Memory B cell (primary cell): Measurements from ENCODE around the gene FCHSD2.
"Not testable (repeated sequence)": the region's sequence is repeated elsewhere in the genome, so short reads cannot be mapped to it uniquely, and the experiment has no call there.

Source experiments
- ATAC-seq: fragments of 150-1000 bp; cut with Tn5 transposase; 2 replicates; pipeline ENCODE4 v1.10.0; 2021; ENCODE audit warnings: low read depth, mild to moderate bottlenecking, moderate library complexity
- DNase-seq, 2 donors: peaks; one replicate each; pipeline ENCODE4 v3.0.0; 2022; ENCODE audit warnings: low spot score in 2 of 2
- H3K27ac Mint-ChIP-seq: one replicate; pipeline ENCODE4 v1.8.0; 2022; ENCODE audit warnings: mild to moderate bottlenecking, moderate library complexity, mixed read lengths
- H3K27me3 Mint-ChIP-seq: one replicate; pipeline ENCODE4 v1.8.0; 2022; ENCODE audit warnings: mixed read lengths
- H3K36me3 Mint-ChIP-seq: one replicate; pipeline ENCODE4 v1.8.0; 2022; ENCODE audit warnings: mild to moderate bottlenecking, mixed read lengths
- H3K4me1 Mint-ChIP-seq: one replicate; pipeline ENCODE4 v1.8.0; 2022; ENCODE audit warnings: mixed read lengths
- H3K4me3 Mint-ChIP-seq: one replicate; pipeline ENCODE4 v1.8.0; 2022; ENCODE audit warnings: mild to moderate bottlenecking, moderate library complexity, mixed read lengths
- H3K9me3 Mint-ChIP-seq: one replicate; pipeline ENCODE4 v1.8.0; 2022; ENCODE audit warnings: mixed read lengths

Gene FCHSD2

DNA sequence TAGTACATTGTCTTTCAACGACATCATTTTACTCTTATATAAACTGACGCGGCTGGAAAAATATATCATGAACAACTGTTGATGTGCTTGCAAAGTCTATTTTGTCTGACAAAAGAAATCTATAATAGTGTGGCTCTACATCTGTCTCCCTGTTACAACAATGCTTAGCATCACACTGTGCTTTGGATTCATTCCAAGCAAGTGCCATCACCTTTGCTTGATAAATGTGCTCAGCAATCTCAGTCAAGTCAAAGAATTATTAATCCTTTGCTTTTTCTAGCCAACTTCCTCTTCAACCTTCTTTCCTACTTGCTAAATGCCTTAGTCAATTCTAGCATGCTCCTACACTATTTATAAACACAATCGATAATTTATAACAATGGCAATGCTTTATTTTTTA is 140.5 kb downstream of the FCHSD2 start:
- Mint-ChIP-seq H3K4me1 (peaks cover 47% of the 10 kb centered on the region), H3K36me3 (peaks cover 49% of the 10 kb centered on the region), H3K4me3 (no peak overlapping the region), H3K27ac (peak overlapping the region; percentile 92), H3K27me3 (no peaks in the 10 kb centered on the region), H3K9me3 (peaks cover 14% of the 10 kb centered on the region)
- no peak for DNase-seq
- no peak for ATAC-seq

DNA sequence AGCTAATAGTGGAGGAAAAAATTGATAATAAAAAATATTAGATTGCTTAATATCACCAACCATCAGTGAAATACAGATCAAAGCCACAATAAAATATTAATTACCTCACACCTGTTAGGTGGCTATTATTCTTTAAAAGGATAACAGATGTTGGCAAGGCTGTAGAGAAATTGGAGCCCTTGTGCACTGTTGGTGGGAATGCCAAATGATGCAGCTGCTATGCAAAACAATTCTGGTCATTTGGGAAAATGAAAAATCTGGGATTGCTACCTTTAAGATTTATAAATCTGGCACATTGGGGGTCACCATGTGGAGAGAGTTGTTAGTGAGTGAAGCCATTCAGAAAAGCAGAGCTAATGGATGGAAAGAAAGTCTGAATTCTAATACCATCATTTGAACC is 143.4 kb downstream of the FCHSD2 start:
- H3K36me3 Mint-ChIP-seq, result peaks cover 38% of the 10 kb centered on the region
- peaks cover 32% of the 10 kb centered on the region for H3K4me1 Mint-ChIP-seq
- peak overlapping the region; percentile 69 for H3K27ac Mint-ChIP-seq
- H3K9me3 Mint-ChIP-seq, result no peaks in the 10 kb centered on the region
- DNase-seq (no peak), ATAC-seq (no peak)
- H3K27me3 Mint-ChIP-seq, result no peaks in the 10 kb centered on the region
- no peak overlapping the region for H3K4me3 Mint-ChIP-seq

DNA sequence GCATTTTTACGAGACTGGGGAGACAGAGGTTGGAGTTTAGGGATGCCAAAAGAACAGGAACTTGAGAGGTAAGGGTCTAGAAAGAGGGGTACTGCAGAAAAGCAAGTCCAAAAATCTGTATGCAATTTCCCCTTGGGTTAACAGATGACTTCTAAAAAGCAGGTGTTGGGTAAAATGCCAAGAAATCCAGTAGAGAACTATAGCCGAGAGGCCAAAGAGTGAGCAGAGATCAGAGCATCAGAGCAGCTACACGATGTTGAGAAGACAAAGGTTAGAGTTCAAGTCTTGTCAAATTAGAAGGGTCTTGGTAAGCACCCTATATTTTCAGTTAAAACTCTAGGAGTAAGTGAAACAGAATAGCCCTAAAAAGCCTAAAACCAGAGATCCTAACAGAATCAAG is 145.2 kb downstream of the FCHSD2 start:
- DNase-seq, result no peak

DNA sequence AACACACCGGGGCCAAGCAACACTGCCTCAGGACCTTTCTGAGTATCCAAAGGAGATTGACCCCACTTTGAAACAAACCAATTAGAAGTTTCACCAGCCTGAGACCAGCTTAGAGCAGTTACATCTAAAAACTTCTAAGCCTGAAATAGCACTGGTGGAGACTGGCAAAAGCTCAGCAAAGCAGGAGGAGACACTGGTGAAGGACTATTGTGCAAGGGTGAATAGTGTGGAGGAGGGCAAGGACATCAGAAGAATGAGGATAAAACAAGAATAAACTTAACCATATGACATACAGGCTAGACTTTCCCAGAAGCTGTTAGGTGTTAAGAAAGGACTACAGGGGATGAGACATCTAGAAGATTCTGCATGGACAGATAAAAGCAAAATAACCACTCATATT is 152.4 kb downstream of the FCHSD2 start:
- H3K36me3 Mint-ChIP-seq, result peaks cover 46% of the 10 kb centered on the region
- peak overlapping the region; percentile 88 for H3K27ac Mint-ChIP-seq
- ATAC-seq, result no peak
- H3K9me3 Mint-ChIP-seq, result no peaks in the 10 kb centered on the region
- peaks cover 21% of the 10 kb centered on the region for H3K4me1 Mint-ChIP-seq
- no peak overlapping the region for H3K4me3 Mint-ChIP-seq
- H3K27me3 Mint-ChIP-seq, result no peaks in the 10 kb centered on the region
- DNase-seq, result no peak

More for the DNA sequence above, 145.2 kb downstream of the FCHSD2 start:
- peak; percentile 35 for ATAC-seq
- H3K4me1 Mint-ChIP-seq, result peaks cover 24% of the 10 kb centered on the region
- peak overlapping the region; percentile 38 for H3K4me3 Mint-ChIP-seq
- H3K27me3 Mint-ChIP-seq, result no peaks in the 10 kb centered on the region
- H3K36me3 Mint-ChIP-seq, result peaks cover 34% of the 10 kb centered on the region
- H3K27ac Mint-ChIP-seq, result peak overlapping the region; percentile 69
- no peaks in the 10 kb centered on the region for H3K9me3 Mint-ChIP-seq

DNA sequence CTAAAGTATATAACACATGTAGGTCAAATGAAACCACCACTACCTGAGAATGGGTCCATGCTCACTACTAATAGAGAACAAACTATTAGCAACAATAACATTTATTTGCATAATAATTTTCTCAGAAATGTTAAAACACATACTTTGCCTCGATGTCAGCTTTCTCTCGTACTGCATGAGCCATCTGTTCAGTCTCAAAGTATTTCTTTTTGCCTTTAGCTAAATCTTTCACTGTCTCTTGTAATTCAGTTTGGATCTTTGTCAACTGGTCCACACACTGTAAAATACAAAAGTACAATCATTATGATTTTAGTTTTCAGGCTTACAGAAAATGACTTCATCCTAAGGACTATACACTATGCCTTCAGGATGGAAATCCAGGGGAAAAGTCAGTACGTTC is 153.3 kb downstream of the FCHSD2 start:
- peaks cover 40% of the 10 kb centered on the region for H3K36me3 Mint-ChIP-seq
- ATAC-seq, result no peak

GRCh38 chr11:72985645-72986044 is 156.5 kb downstream of the FCHSD2 start:
- peaks cover 24% of the 10 kb centered on the region for H3K4me1 Mint-ChIP-seq
- peaks cover 38% of the 10 kb centered on the region for H3K36me3 Mint-ChIP-seq

More for the DNA sequence above, 153.3 kb downstream of the FCHSD2 start:
- Mint-ChIP-seq H3K4me3 (no peak overlapping the region), H3K4me1 (peaks cover 21% of the 10 kb centered on the region), H3K9me3 (no peaks in the 10 kb centered on the region), H3K27ac (peak overlapping the region; percentile 88), H3K27me3 (no peaks in the 10 kb centered on the region)
- no peak for DNase-seq

GRCh38 chr11:72984453-72985077 is 157.6 kb downstream of the FCHSD2 start:
- H3K27ac Mint-ChIP-seq, result no peak overlapping the region
- H3K9me3 Mint-ChIP-seq, result no peaks in the 10 kb centered on the region
- H3K36me3 Mint-ChIP-seq, result peaks cover 38% of the 10 kb centered on the region
- no peaks in the 10 kb centered on the region for H3K27me3 Mint-ChIP-seq
- no peak overlapping the region for H3K4me3 Mint-ChIP-seq
- peaks cover 17% of the 10 kb centered on the region for H3K4me1 Mint-ChIP-seq
- DNase-seq (no peak), ATAC-seq (no peak)

More at GRCh38 chr11:72985645-72986044, 156.5 kb downstream of the FCHSD2 start:
- no peak for DNase-seq
- H3K27me3 Mint-ChIP-seq, result no peaks in the 10 kb centered on the region
- peak overlapping the region; percentile 29 for H3K27ac Mint-ChIP-seq
- no peak for ATAC-seq
- H3K4me3 Mint-ChIP-seq, result no peak overlapping the region
- H3K9me3 Mint-ChIP-seq, result no peaks in the 10 kb centered on the region

GRCh38 chr11:72983560-72983959 is 158.6 kb downstream of the FCHSD2 start:
- Mint-ChIP-seq H3K27ac (no peak overlapping the region), H3K4me1 (peaks cover 17% of the 10 kb centered on the region), H3K27me3 (no peaks in the 10 kb centered on the region), H3K36me3 (peaks cover 40% of the 10 kb centered on the region), H3K9me3 (peaks cover 2% of the 10 kb centered on the region), H3K4me3 (no peak overlapping the region)
- DNase-seq (no peak), ATAC-seq (no peak)

DNA sequence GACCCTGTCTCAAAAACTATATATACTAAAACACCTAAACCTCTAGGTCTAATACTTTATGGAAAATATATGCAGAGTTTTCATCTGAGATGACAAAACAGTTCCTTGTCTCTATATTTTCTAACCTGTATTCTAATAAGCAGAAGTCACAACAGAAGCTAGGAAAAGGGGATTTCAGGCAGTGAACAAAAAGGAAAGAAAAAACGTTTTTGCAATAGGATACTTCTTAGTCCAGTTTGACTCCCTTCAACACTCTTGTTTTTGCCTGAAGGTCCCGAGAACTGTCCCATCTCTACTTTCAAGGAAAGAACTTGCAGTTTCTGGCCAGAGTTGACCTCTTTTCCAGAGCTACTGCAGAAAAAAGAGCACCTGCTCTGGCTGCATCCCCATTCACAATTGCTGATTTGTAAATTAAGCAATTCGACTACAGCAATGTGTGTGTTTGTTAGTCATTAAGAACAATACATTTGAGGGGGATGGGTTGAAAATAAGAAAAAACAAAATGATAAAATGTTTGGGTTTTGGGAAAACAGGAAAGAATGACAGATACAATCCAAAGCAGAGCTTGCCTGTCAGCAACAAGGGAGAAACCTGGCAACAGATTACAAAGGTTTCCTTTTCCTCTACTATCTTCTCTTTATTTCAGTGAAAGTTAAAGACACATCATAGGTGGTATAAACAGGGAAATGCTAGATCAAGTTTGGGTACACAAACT is 160.0 kb downstream of the FCHSD2 start:
- Mint-ChIP-seq H3K27ac (peak overlapping the region; percentile 89), H3K36me3 (peaks cover 41% of the 10 kb centered on the region)

DNA sequence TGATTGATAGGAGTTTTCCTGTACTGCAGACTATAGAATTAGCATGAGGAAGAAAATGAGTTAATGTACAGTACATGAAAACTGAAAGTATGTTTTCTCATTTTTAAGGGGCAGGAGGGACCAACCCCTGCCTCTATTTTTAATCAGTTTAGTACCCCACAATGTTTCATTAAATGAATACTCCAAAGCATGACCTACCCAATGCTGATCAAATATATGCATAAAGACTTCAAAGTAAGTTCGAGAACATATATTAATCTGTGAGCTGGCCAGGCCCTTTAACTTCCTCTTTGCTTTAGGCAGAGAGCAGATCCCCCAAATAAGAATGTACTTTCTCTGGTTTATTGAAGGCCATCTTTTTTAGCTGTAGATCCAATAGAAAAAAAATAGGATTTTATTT is 161.0 kb downstream of the FCHSD2 start:
- H3K36me3 Mint-ChIP-seq, result peaks cover 41% of the 10 kb centered on the region
- H3K27ac Mint-ChIP-seq, result peak overlapping the region; percentile 63
- ATAC-seq, result peak; percentile 43
- no peak for DNase-seq
- H3K9me3 Mint-ChIP-seq, result peaks cover 2% of the 10 kb centered on the region
- H3K27me3 Mint-ChIP-seq, result no peaks in the 10 kb centered on the region
- peaks cover 10% of the 10 kb centered on the region for H3K4me1 Mint-ChIP-seq
- H3K4me3 Mint-ChIP-seq, result no peak overlapping the region

More for the DNA sequence above, 160.0 kb downstream of the FCHSD2 start:
- Mint-ChIP-seq H3K27me3 (no peaks in the 10 kb centered on the region), H3K4me3 (no peak overlapping the region), H3K9me3 (peaks cover 2% of the 10 kb centered on the region), H3K4me1 (peaks cover 13% of the 10 kb centered on the region)
- ATAC-seq (no peak), DNase-seq (no peak)

- Mint-ChIP-seq H3K4me1 (peaks cover 19% of the 10 kb centered on the region), H3K36me3 (peaks cover 55% of the 10 kb centered on the region), H3K27ac (peak overlapping the region; percentile 65)
- not testable (repeated sequence) for DNase-seq, H3K9me3 Mint-ChIP-seq, ATAC-seq, H3K27me3 Mint-ChIP-seq, H3K4me3 Mint-ChIP-seq
Measured at GRCh38 chr11:72977782-72978181, 164.3 kb downstream of the FCHSD2 start.

DNA sequence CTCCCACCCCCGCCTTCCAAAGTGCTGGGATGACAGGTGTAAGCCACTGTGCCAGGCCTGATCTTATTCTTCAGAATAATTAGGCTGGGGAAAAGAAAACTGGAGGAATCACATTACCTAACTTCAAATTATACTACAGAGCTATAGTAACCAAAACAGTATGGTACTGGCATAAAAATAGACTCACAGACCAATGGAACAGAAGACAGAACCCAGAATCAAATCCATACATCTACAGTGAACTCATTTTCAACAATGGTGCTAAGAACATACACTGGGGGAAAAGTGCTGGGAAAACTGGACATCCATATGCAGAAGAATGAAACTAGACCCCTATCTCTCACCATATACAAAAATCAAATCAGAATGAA is 165.6 kb downstream of the FCHSD2 start:
- H3K27ac Mint-ChIP-seq, DNase-seq, H3K9me3 Mint-ChIP-seq, H3K27me3 Mint-ChIP-seq, H3K4me3 Mint-ChIP-seq, ATAC-seq: not testable (repeated sequence)
- H3K36me3 Mint-ChIP-seq, result peaks cover 53% of the 10 kb centered on the region
- peaks cover 18% of the 10 kb centered on the region for H3K4me1 Mint-ChIP-seq

- no peak for ATAC-seq
- Mint-ChIP-seq H3K36me3 (peaks cover 53% of the 10 kb centered on the region), H3K9me3 (peaks cover 2% of the 10 kb centered on the region), H3K4me1 (peaks cover 19% of the 10 kb centered on the region), H3K27ac (peak overlapping the region; percentile 42), H3K4me3 (no peak overlapping the region), H3K27me3 (no peaks in the 10 kb centered on the region)
- no peak for DNase-seq
Measured at GRCh38 chr11:72975778-72976521, 166.2 kb downstream of the FCHSD2 start.

- Mint-ChIP-seq H3K4me3 (no peak overlapping the region), H3K27ac (peak overlapping the region; percentile 51), H3K27me3 (no peaks in the 10 kb centered on the region), H3K4me1 (peaks cover 26% of the 10 kb centered on the region), H3K36me3 (peaks cover 49% of the 10 kb centered on the region), H3K9me3 (peaks cover 2% of the 10 kb centered on the region)
- no peak for ATAC-seq
- DNase-seq, result no peak
Measured at GRCh38 chr11:72974487-72975205, 167.5 kb downstream of the FCHSD2 start.
